Vagina (tissue), 2 donors: ENCODE results near the gene HS6ST2.

ENCODE experiments used
- POLR2A ChIP-seq, 2 donors: fragments of 450-650 bp; IDR thresholded peaks; one replicate each; pipeline ENCODE4 v1.6.1; 2017; ENCODE audit warnings: antibody characterized with exemption in 2 of 2, mild to moderate bottlenecking in 2 of 2, moderate library complexity in 2 of 2
- TF ChIP-seq, protein P1 (sequence below), 3 experiments: fragments of 450-650 bp in 2 of 3; fragments of 200-600 bp in 1 of 3; sonication (generic) in 1 of 3; IDR thresholded peaks; one replicate each; pipeline ENCODE4 v1.5.1; 2017 to 2019; ENCODE audit warnings: antibody characterized with exemption in 3 of 3, mild to moderate bottlenecking in 2 of 3, moderate library complexity in 2 of 3

DNA sequence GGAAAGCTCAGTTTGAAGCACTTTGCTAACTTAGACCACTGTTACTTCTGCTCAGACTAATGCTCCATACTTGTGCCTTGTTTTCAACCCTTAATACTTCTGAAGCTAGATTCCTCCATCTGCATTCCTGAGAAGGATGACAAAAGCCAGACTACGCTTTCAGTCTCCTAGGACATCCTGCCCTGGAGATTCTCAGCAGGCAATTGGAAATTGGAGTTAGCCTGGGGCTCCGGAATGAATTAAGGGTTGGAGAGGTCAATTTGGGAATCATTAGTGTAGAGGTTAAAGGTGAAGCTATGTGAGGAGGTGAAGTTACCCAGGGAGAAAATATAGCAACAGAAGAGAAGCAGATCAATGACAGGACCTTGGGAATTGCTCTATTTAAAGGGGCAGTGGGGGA, 253.7 kb downstream of the HS6ST2 start:
- TF ChIP-seq, protein P1, sequence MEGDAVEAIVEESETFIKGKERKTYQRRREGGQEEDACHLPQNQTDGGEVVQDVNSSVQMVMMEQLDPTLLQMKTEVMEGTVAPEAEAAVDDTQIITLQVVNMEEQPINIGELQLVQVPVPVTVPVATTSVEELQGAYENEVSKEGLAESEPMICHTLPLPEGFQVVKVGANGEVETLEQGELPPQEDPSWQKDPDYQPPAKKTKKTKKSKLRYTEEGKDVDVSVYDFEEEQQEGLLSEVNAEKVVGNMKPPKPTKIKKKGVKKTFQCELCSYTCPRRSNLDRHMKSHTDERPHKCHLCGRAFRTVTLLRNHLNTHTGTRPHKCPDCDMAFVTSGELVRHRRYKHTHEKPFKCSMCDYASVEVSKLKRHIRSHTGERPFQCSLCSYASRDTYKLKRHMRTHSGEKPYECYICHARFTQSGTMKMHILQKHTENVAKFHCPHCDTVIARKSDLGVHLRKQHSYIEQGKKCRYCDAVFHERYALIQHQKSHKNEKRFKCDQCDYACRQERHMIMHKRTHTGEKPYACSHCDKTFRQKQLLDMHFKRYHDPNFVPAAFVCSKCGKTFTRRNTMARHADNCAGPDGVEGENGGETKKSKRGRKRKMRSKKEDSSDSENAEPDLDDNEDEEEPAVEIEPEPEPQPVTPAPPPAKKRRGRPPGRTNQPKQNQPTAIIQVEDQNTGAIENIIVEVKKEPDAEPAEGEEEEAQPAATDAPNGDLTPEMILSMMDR (IDR thresholded peaks at IDR 0.05): no peak
- no peak for TF ChIP-seq POLR2A (IDR thresholded peaks at IDR 0.05)
